Stomach (tissue), 9 donors: Measurements from ENCODE around the gene TMEM144. TPM values are rescaled to one million over a fixed set of nuclear protein-coding genes. Genes with fewer than 3 reads are reported as not detected.
"Not testable (repeated sequence)": the region's sequence is repeated elsewhere in the genome, so short reads cannot be mapped to it uniquely, and the experiment has no call there.

Experiments
- DNase-seq, 2 donors: peaks; one replicate each; pipeline versions ENCODE4 v3.0.0 to v3.0.0-alpha.2; 2013 to 2019
- H3K27ac ChIP-seq, 5 donors: fragments of 200-600 bp in 4 of 5; sonication (generic) in 4 of 5; one replicate each; pipeline ENCODE4 v1.5.1; 2013 to 2019; ENCODE audit warnings: mild to moderate bottlenecking in 1 of 5, moderate library complexity in 1 of 5
- H3K27me3 ChIP-seq, 3 donors: fragments of 200-600 bp; sonication (generic); one replicate each; pipeline ENCODE4 v1.5.1; 2017 to 2019; ENCODE audit warnings: mixed run types in 1 of 3
- H3K36me3 ChIP-seq, 4 donors: fragments of 200-600 bp; sonication (generic); 1 replicate in 3 of 4; 2 replicates in 1 of 4; pipeline ENCODE4 v1.5.1; 2016 to 2019
- H3K4me1 ChIP-seq, 4 donors: fragments of 200-600 bp; sonication (generic); one replicate each; pipeline ENCODE4 v1.5.1; 2016 to 2019
- H3K4me3 ChIP-seq, 4 donors: fragments of 200-600 bp; sonication (generic) in 3 of 4; one replicate each; pipeline ENCODE4 v1.5.1; 2016 to 2019; ENCODE audit warnings: mild to moderate bottlenecking in 1 of 4
- H3K9me3 ChIP-seq, 4 donors: fragments of 200-600 bp; sonication (generic); one replicate each; pipeline ENCODE4 v1.5.1; 2016 to 2019
- EP300 ChIP-seq: sonication (generic); formaldehyde crosslinking; IDR thresholded peaks from one replicate; pipeline ENCODE4 v1.6.1; 2017; ENCODE audit warnings: antibody characterized with exemption
- POLR2A ChIP-seq, 4 donors: fragments of 450-650 bp; IDR thresholded peaks; one replicate each; pipeline ENCODE4 v1.6.1; 2016; ENCODE audit warnings: antibody characterized with exemption in 4 of 4, control low read depth in 2 of 4, mild to moderate bottlenecking in 1 of 4, moderate library complexity in 1 of 4
- POLR2AphosphoS5 ChIP-seq, 3 donors: sonication (generic); formaldehyde crosslinking; IDR thresholded peaks; one replicate each; pipeline ENCODE4 v1.6.1; 2016; ENCODE audit warnings: antibody characterized with exemption in 3 of 3
- WGBS, 5 donors: extraction: QIAGEN DNeasy Blood & Tissue Kit in 3 of 5; methylation state at CpG; one replicate each; pipeline versions ENCODE4 v1.1.5 to v1.1.7; 2013 to 2018; 5-methylcytosine and 5-hydroxymethylcytosine counted together
- intact Hi-C: fragments of 100-400 bp; cut with DNase I; formaldehyde crosslinking; loops from one replicate; pipeline ENCODE4 v1.15.1; 2023; ENCODE audit warnings: low total_unique reads
- polyA plus RNA-seq, 3 donors: library from polyadenylated mRNA; stranded (reverse); fragments of 200-250 nt; gene quantifications; one replicate each; pipeline ENCODE4 v1.2.3, GENCODE V29; 2013
- total RNA-seq, 5 donors: library from RNA; depleted of rRNA; stranded (reverse); fragments of >200 nt; gene quantifications; one replicate each; pipeline versions ENCODE4 v1.1.0 to v1.2.3, GENCODE V29; 2014 to 2016
- TF ChIP-seq, protein P1 (sequence below), 7 experiments: fragments of 450-650 bp in 4 of 7; fragments of 200-600 bp in 3 of 7; sonication (generic) in 3 of 7; IDR thresholded peaks; one replicate each; pipeline ENCODE4 v1.5.1; 2016 to 2019; ENCODE audit warnings: antibody characterized with exemption in 7 of 7, control low read depth in 2 of 7, mild to moderate bottlenecking in 1 of 7
- donor health status: healthy with polysubstance abuse.
- donor health status: Bipolar disorder and iron deficiency.
- donor health status: healthy.

TMEM144 gene
- total and polyA plus RNA-seq, 8 donors, result 2.0 to 58.2 (median 2.8) TPM; not detected in 1

DNA sequence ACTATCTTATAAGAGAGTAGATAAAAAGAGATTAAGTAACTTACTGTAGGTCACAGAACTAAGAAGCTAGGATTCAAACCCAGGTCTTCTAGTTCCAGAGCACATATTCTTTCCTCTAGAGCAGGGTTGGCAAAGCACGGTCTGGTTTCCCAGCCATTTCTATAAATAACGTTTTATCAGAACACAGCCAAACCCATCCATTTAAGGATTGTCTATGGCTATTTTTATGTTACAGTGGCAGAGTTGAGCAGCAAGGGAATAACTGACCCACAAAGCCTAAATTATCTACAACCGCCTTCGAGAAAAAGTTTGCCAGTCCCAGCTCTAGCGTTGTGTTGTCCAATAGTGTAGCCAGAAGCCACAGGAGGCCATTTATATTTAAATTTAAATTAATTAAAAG is 7.5 kb downstream of the TMEM144 start:
- H3K4me3 ChIP-seq, result no peak overlapping the region
- 80 to 95% (median 90%) methylated on average over 5 of the region's 5 CpGs for WGBS, 5 donors
- intact Hi-C loops, result no loop called here
- no peak overlapping the region for H3K27ac ChIP-seq
- TF ChIP-seq EP300 (no peak), POLR2A (IDR thresholded peaks at IDR 0.05) (no peak), POLR2AphosphoS5 (IDR thresholded peaks at IDR 0.05) (no peak)
- TF ChIP-seq, protein P1, sequence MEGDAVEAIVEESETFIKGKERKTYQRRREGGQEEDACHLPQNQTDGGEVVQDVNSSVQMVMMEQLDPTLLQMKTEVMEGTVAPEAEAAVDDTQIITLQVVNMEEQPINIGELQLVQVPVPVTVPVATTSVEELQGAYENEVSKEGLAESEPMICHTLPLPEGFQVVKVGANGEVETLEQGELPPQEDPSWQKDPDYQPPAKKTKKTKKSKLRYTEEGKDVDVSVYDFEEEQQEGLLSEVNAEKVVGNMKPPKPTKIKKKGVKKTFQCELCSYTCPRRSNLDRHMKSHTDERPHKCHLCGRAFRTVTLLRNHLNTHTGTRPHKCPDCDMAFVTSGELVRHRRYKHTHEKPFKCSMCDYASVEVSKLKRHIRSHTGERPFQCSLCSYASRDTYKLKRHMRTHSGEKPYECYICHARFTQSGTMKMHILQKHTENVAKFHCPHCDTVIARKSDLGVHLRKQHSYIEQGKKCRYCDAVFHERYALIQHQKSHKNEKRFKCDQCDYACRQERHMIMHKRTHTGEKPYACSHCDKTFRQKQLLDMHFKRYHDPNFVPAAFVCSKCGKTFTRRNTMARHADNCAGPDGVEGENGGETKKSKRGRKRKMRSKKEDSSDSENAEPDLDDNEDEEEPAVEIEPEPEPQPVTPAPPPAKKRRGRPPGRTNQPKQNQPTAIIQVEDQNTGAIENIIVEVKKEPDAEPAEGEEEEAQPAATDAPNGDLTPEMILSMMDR (IDR thresholded peaks at IDR 0.05), result no peak
- H3K27me3 ChIP-seq, result no peaks in the 10 kb centered on the region
- no peaks in the 10 kb centered on the region for H3K9me3 ChIP-seq
- no peaks in the 10 kb centered on the region for H3K4me1 ChIP-seq
- peaks cover 0 to 25% (median 19%) of the 10 kb centered on the region in 4 donors for H3K36me3 ChIP-seq
- no peak for DNase-seq

DNA sequence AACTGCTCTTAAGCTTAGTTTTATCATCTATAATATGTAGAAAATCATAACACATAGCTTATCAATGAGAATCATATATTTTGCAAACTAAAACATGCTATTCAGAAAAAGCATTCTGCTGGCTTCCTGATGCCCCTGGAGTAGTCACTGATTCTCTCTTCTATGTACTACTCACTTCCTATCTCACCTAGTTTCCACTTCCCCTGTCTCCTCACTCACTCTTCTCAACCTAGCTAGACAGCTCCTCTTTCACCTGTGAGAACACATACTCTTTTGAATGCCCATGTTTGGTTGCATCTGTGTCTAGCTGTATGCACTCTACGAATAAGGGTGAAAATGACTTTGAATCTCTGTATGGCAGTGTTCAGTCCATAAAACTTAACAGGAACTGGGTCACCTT is 9.3 kb downstream of the TMEM144 start:
- WGBS, 5 donors, result 88 to 97% (median 90%) methylated on average over 1 of the region's 1 CpG
- H3K4me3 ChIP-seq, result no peak overlapping the region
- H3K36me3 ChIP-seq, result peaks cover 0 to 40% (median 28%) of the 10 kb centered on the region in 4 donors
- H3K27ac ChIP-seq, result no peak overlapping the region
- intact Hi-C loops, result no loop called here
- DNase-seq, result no peak
- no peaks in the 10 kb centered on the region for H3K27me3 ChIP-seq
- no peaks in the 10 kb centered on the region for H3K9me3 ChIP-seq
- H3K4me1 ChIP-seq, result no peaks in the 10 kb centered on the region
- no peak for TF ChIP-seq POLR2A (IDR thresholded peaks at IDR 0.05)
- TF ChIP-seq, protein P1 (IDR thresholded peaks at IDR 0.05), result no peak
- TF ChIP-seq POLR2AphosphoS5 (IDR thresholded peaks at IDR 0.05), result no peak
- no peak for TF ChIP-seq EP300

DNA sequence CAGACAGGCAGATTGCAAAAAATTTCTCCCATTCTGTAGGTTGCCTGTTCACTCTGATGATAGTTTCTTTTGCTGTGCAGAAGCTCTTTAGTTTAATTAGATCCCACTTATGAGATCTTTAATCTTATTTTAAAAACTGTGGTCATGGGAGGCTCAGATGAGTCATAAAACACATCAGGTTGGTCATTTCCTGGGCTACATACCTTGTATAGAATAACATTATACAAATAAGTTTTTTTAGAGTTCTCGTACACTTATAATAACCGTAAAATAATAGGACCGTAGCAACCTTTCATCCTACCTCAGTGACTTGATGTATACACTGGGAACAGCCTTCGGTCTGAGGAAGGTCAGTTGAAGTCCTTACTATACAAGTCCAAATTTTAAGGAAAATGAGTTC is 14.0 kb downstream of the TMEM144 start:
- H3K4me1 ChIP-seq, intact Hi-C loops, H3K9me3 ChIP-seq, H3K27me3 ChIP-seq, H3K27ac ChIP-seq, DNase-seq, H3K4me3 ChIP-seq: not testable (repeated sequence)
- peaks cover 0 to 50% (median 23%) of the 10 kb centered on the region in 4 donors for H3K36me3 ChIP-seq
- WGBS, 5 donors, result 90 to 98% (median 96%) methylated on average over 4 of the region's 4 CpGs

DNA sequence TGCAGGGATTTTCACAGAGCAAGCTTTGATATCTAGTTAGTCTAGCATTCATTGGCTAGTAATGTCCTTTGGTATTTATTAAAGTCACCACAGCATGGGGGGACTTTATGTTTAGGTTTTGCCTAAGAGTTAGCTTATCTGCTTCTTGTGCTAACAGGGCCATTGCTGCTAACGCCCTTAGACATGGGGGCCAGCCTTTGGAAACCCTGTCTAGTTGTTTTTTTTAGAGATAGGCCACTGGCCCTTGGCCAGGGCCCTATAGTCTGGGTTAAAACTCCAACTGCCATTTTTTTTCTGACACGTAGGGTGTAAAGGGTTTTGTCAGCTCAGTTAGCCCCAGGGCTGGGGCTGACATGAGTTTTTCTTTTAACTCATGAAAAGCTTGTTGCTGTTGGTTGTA is 14.7 kb downstream of the TMEM144 start:
- H3K9me3 ChIP-seq, intact Hi-C loops, DNase-seq, H3K4me1 ChIP-seq, H3K27ac ChIP-seq, H3K27me3 ChIP-seq, H3K4me3 ChIP-seq: not testable (repeated sequence)
- H3K36me3 ChIP-seq, result peaks cover 0 to 50% (median 20%) of the 10 kb centered on the region in 4 donors
- WGBS, 5 donors, result 41 to 60% (median 47%) methylated on average over 2 of the region's 2 CpGs

DNA sequence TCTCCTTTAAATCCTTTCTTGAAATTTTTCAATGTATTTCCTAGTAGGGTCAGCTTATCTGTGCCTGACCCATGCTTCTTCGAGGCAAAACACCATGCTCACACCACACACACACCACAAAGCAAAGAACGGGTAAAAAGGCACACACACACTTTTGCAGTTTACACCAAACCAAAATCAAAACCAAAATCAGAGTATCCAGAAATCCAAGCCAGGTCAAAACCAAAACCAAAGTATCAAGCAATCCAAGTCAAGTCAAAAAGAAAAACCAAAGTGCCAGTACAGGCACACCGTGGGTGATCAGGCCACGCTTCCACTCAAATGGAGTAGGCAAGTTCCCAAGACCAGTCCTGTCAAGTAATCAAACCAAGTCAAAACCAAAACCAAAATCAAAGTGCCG is 17.6 kb downstream of the TMEM144 start:
- H3K9me3 ChIP-seq, H3K27me3 ChIP-seq, H3K4me1 ChIP-seq, intact Hi-C loops, H3K4me3 ChIP-seq, DNase-seq, H3K27ac ChIP-seq: not testable (repeated sequence)
- 89 to 95% (median 94%) methylated on average over 5 of the region's 5 CpGs for WGBS, 5 donors
- H3K36me3 ChIP-seq, result peaks cover 0 to 25% (median 8%) of the 10 kb centered on the region in 4 donors

DNA sequence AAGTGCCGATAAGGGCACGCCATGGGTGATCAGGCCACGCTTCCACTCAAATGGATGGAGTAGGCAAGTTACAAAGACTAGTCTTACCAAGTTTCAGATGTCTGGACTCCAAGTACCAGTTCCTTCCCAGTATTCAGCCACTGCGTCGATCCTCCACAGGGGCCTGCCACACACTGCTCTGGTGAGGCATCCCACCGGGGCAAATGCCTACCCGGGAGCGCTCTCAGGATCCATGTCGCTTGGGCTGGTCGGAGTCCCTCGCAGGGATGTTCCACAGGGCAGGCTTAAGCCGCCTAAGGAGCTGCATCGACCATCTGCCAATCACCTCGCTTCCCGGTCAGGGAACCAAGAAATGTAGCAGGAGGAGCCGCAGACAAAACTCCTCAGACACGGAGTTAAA is 18.1 kb downstream of the TMEM144 start:
- DNase-seq, intact Hi-C loops, H3K27me3 ChIP-seq, H3K9me3 ChIP-seq, H3K4me1 ChIP-seq, H3K27ac ChIP-seq, H3K4me3 ChIP-seq: not testable (repeated sequence)
- peaks cover 0 to 20% (median 6%) of the 10 kb centered on the region in 4 donors for H3K36me3 ChIP-seq
- 94 to 98% (median 97%) methylated on average over 10 to 17 of the region's 17 CpGs for WGBS, 5 donors

DNA sequence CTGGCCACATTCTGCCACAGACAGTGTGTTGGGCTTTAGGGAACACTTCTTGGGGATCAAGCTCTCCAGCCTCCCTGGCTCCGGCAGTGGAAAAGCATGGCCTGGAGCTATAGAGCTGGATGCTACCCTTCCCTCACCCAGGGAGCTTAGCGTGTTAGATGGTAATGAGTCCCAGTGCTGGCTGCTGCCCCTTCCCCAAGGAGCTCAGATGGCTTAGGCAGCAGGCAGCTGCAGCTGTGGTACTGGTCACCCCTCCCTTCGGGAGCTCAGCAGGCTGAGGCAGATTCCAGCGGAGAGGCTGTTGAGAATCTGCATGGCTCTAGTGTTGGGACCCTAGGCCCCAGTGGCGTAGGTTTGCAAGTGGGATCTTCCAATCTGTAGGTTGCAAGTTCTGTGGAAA is 19.5 kb downstream of the TMEM144 start:
- intact Hi-C loops, result no loop called here
- no peaks in the 10 kb centered on the region for H3K27me3 ChIP-seq
- 73 to 84% (median 76%) methylated on average over 4 to 5 of the region's 5 CpGs for WGBS, 5 donors
- no peak overlapping the region for H3K4me3 ChIP-seq
- H3K4me1 ChIP-seq, result no peaks in the 10 kb centered on the region
- no peak overlapping the region for H3K27ac ChIP-seq
- no peak for DNase-seq
- peaks cover 0 to 9% (median 5%) of the 10 kb centered on the region in 4 donors for H3K36me3 ChIP-seq
- no peaks in the 10 kb centered on the region for H3K9me3 ChIP-seq
- TF ChIP-seq POLR2A (IDR thresholded peaks at IDR 0.05) (no peak), EP300 (no peak), POLR2AphosphoS5 (IDR thresholded peaks at IDR 0.05) (no peak)
- TF ChIP-seq, protein P1 (IDR thresholded peaks at IDR 0.05), result no peak
